GM12878 (cell line): ENCODE results near the gene LYPD6. TPM values are rescaled to one million over a fixed set of nuclear protein-coding genes. Genes with fewer than 3 reads are reported as not detected.

Experiments used
- ATAC-seq: fragments of 200-7000 bp; cut with Tn5 transposase; 3 replicates; pipeline ENCODE4 v1.9.1; 2020; ENCODE audit warnings: mild to moderate bottlenecking, moderate library complexity
- BruUV-seq: library from RNA; stranded (reverse); fragments of 400-500 nt; replicated peaks from 2 replicates; lab custom pipeline; 2021; lab: Mats Ljungman, UMichigan
- CTCF ChIA-PET: fragments of 300-600 bp; sonication (Branson Sonifier 250); formaldehyde crosslinking; extraction: SDS; loops from one replicate; lab custom pipeline; 2021; ENCODE audit warnings: inconsistent platforms; lab: Yijun Ruan, JAX
- POLR2A ChIA-PET: fragments of 350-600 bp; formaldehyde crosslinking; extraction: SDS; loops from one replicate; lab custom pipeline; 2021; ENCODE audit warnings: inconsistent platforms; lab: Charles Lee
- RAD21 ChIA-PET: fragments of 300-600 bp; sonication (Branson Sonifier 250); formaldehyde crosslinking; loops from one replicate; lab custom pipeline; 2023; ENCODE audit warnings: antibody characterized with exemption; ENCODE audit not compliant: unreplicated experiment; lab: Charles Lee
- SMC1A ChIA-PET: fragments of 300-600 bp; sonication (Branson Sonifier 250); formaldehyde crosslinking; loops from one replicate; lab custom pipeline; 2023; ENCODE audit not compliant: unreplicated experiment, uncharacterized antibody; lab: Charles Lee
- DNase-seq: peaks from one replicate; pipeline ENCODE4 v3.0.0-alpha.2; 2011; ENCODE audit warnings: low read depth, low spot score
- FAIRE-seq: peaks from 3 replicates; lab custom pipeline; 2011; peaks lifted over from hg19 to GRCh38; lab: Jason Lieb, UNC
- H2AFZ ChIP-seq: 2 replicates; pipeline ENCODE4 v1.6.0; 2011; ENCODE audit warnings: low read depth, low read length, control low read depth; ENCODE audit not compliant: control insufficient read depth
- H3K27ac ChIP-seq: 2 replicates; pipeline ENCODE4 v1.5.1; 2011; ENCODE audit warnings: control low read depth; ENCODE audit not compliant: control insufficient read depth, insufficient read depth
- H3K27me3 ChIP-seq, 2 experiments: replicated peaks in 1 of 2; 2 replicates each; pipeline versions ENCODE4 v1.6.0 to v1.6.1; 2011; ENCODE audit warnings: low read length in 1 of 2; ENCODE audit not compliant: control insufficient read depth in 2 of 2, insufficient read depth in 2 of 2
- H3K36me3 ChIP-seq, 2 experiments: 2 replicates each; pipeline ENCODE4 v1.5.1; 2011; ENCODE audit warnings: low read length in 1 of 2; ENCODE audit not compliant: control insufficient read depth in 2 of 2, insufficient read depth in 2 of 2
- H3K4me1 ChIP-seq: 2 replicates; pipeline ENCODE4 v1.6.1; 2011; ENCODE audit warnings: mild to moderate bottlenecking, low read length, moderate library complexity, mixed read lengths; ENCODE audit not compliant: control insufficient read depth, insufficient read depth
- H3K4me2 ChIP-seq: 2 replicates; pipeline ENCODE4 v1.6.0; 2011; ENCODE audit warnings: control low read depth; ENCODE audit not compliant: control insufficient read depth, insufficient read depth
- H3K4me3 ChIP-seq: fragments of 200-600 bp; sonication (generic); 2 replicates; pipeline ENCODE4 v1.5.1; 2016
- H3K79me2 ChIP-seq: 2 replicates; pipeline ENCODE4 v1.6.0; 2011; ENCODE audit warnings: low read length; ENCODE audit not compliant: control insufficient read depth, insufficient read depth
- H3K9ac ChIP-seq: 2 replicates; pipeline ENCODE4 v1.8.0; 2011; ENCODE audit warnings: low read length, control low read depth, mixed read lengths; ENCODE audit not compliant: control insufficient read depth, insufficient read depth
- H3K9me3 ChIP-seq: replicated peaks from 3 replicates; pipeline ENCODE4 v1.5.1; 2011; ENCODE audit warnings: mild to moderate bottlenecking, low read length; ENCODE audit not compliant: control insufficient read depth, insufficient read depth
- H4K20me1 ChIP-seq: 2 replicates; pipeline ENCODE4 v1.6.0; 2011; ENCODE audit not compliant: control insufficient read depth, insufficient read depth
- CHD2 ChIP-seq: IDR thresholded peaks from 2 replicates; pipeline ENCODE4 v1.6.1; 2011; ENCODE audit warnings: low read depth, low read length, improper control_type of control experiment, borderline replicate concordance
- CREB1 ChIP-seq: IDR thresholded peaks from 2 replicates; pipeline ENCODE4 v1.6.1; 2012; ENCODE audit warnings: low read depth, mild to moderate bottlenecking, inconsistent platforms
- ETV6 ChIP-seq, 2 experiments: fragments of 450-650 bp in 1 of 2; IDR thresholded peaks in 1 of 2; conservative IDR thresholded peaks in 1 of 2; 2 replicates each; pipeline ENCODE4 v1.6.1; 2014; ENCODE audit warnings: antibody characterized with exemption in 1 of 2, borderline replicate concordance in 1 of 2, low read depth in 1 of 2, mild to moderate bottlenecking in 1 of 2, moderate library complexity in 1 of 2
- GABPA ChIP-seq: IDR thresholded peaks from 2 replicates; pipeline ENCODE4 v1.6.1; 2014; ENCODE audit warnings: antibody characterized with exemption, low read depth, mild to moderate bottlenecking, inconsistent platforms
- HDGF ChIP-seq: fragments of 450-650 bp; IDR thresholded peaks from 2 replicates; pipeline ENCODE4 v1.6.1; 2016; ENCODE audit warnings: antibody characterized with exemption
- LARP7 ChIP-seq: fragments of 450-650 bp; IDR thresholded peaks from 2 replicates; pipeline ENCODE4 v1.6.1; 2017; ENCODE audit warnings: mild to moderate bottlenecking
- MTA3 ChIP-seq: IDR thresholded peaks from 2 replicates; pipeline ENCODE4 v1.6.1; 2012; ENCODE audit warnings: low read length, inconsistent platforms, borderline replicate concordance
- NR2C1 ChIP-seq: fragments of 450-650 bp; IDR thresholded peaks from 2 replicates; pipeline ENCODE4 v1.6.1; 2017; ENCODE audit warnings: antibody characterized with exemption, mild to moderate bottlenecking, moderate library complexity
- RAD51 ChIP-seq: fragments of 450-650 bp; IDR thresholded peaks from 2 replicates; pipeline ENCODE4 v1.6.1; 2016; ENCODE audit warnings: moderate library complexity, mild to moderate bottlenecking, inconsistent platforms
- RELB ChIP-seq: fragments of 450-650 bp; IDR thresholded peaks from 2 replicates; pipeline ENCODE4 v1.6.1; 2017; ENCODE audit warnings: low read depth, mild to moderate bottlenecking, moderate library complexity
- RFX5 ChIP-seq: IDR thresholded peaks from 2 replicates; pipeline ENCODE4 v1.6.1; 2011; ENCODE audit warnings: low read depth, low read length, improper control_type of control experiment
- RUNX3 ChIP-seq: IDR thresholded peaks from 2 replicates; pipeline ENCODE4 v1.6.1; 2012; ENCODE audit warnings: low read length, inconsistent platforms
- SIN3A ChIP-seq: IDR thresholded peaks from 2 replicates; pipeline ENCODE4 v1.6.1; 2012; ENCODE audit warnings: low read depth, low read length, improper control_type of control experiment
- SMAD5 ChIP-seq: IDR thresholded peaks from 2 replicates; pipeline ENCODE4 v1.6.1; 2016; ENCODE audit warnings: antibody characterized with exemption, low read depth
- SRF ChIP-seq, 2 experiments: IDR thresholded peaks; 2 replicates each; pipeline ENCODE4 v1.6.1; 2011; ENCODE audit warnings: low read depth in 2 of 2, low read length in 2 of 2, mild to moderate bottlenecking in 1 of 2, moderate library complexity in 1 of 2
- SUZ12 ChIP-seq: fragments of 200-600 bp; sonication (generic); IDR thresholded peaks from one replicate; pipeline ENCODE4 v1.6.1; 2018; ENCODE audit warnings: antibody characterized with exemption, mild to moderate bottlenecking; ENCODE audit not compliant: unreplicated experiment
- TARDBP ChIP-seq: IDR thresholded peaks from 2 replicates; pipeline ENCODE4 v1.6.1; 2016; ENCODE audit warnings: borderline replicate concordance
- ZNF274 ChIP-seq: IDR thresholded peaks from one replicate; pipeline ENCODE4 v1.8.0; 2011; ENCODE audit not compliant: insufficient read length, insufficient read depth
- WGBS: methylation state at CpG from one replicate; pipeline ENCODE4 v1.1.6; 2016; ENCODE audit warnings: low lambda C conversion rate; ENCODE audit not compliant: insufficient replicate concordance, insufficient coverage; ENCODE audit errors: missing lambda C conversion rate; 5-methylcytosine and 5-hydroxymethylcytosine counted together
- in situ Hi-C: fragments of 300-500 bp; cut with MboI; formaldehyde crosslinking; loops from 9 replicates; pipeline ENCODE4 v1.14.3; 2018; ENCODE audit warnings: mixed read lengths
- intact Hi-C: fragments of 100-400 bp; cut with micrococcal nuclease; formaldehyde crosslinking; loops from one replicate; pipeline ENCODE4 v1.14.2; 2022; ENCODE audit not compliant: unreplicated experiment
- polyA plus RNA-seq, 11 experiments: library from polyadenylated mRNA; depleted of rRNA in 4 of 11; unstranded in 6 of 11; stranded (reverse) in 5 of 11; fragments of >200 nt; fragmentation: Nextera tagmentation in 4 of 11; fragmentation: Illumina TruSeq in 1 of 11; extraction: Ambion mirVana in 4 of 11; extraction: Trizol in 1 of 11; gene quantifications; 1 replicate in 1 of 11; 2 replicates in 10 of 11; pipeline versions ENCODE4 v1.2.1 to v1.2.3, GENCODE V29; 2011 to 2016; ENCODE audit warnings: inconsistent platforms in 2 of 11, missing spikeins in 2 of 11, low read depth in 1 of 11
- total RNA-seq, 4 experiments: library from RNA; depleted of rRNA in 3 of 4; stranded (reverse); fragments of >200 nt in 3 of 4; fragmentation: Illumina TruSeq in 1 of 4; extraction: Trizol in 1 of 4; gene quantifications; 2 replicates each; pipeline versions ENCODE4 v1.2.1 to v1.2.3, GENCODE V29; 2013 to 2021
- TF ChIP-seq, protein P1 (sequence below): fragments of 450-650 bp; IDR thresholded peaks from 2 replicates; pipeline ENCODE4 v1.6.1; 2018; ENCODE audit warnings: mild to moderate bottlenecking, low read depth, moderate library complexity; ENCODE audit not compliant: partially characterized antibody
- TF ChIP-seq, protein P2 (sequence below): fragments of 450-650 bp; IDR thresholded peaks from 2 replicates; pipeline ENCODE4 v1.6.1; 2017; ENCODE audit warnings: borderline replicate concordance

The LYPD6 gene
- total and polyA plus RNA-seq, 10 of the 15 experiments (the other 5 are each of a cell fraction or from before 2014, with no cell fraction given) = not detected

DNA sequence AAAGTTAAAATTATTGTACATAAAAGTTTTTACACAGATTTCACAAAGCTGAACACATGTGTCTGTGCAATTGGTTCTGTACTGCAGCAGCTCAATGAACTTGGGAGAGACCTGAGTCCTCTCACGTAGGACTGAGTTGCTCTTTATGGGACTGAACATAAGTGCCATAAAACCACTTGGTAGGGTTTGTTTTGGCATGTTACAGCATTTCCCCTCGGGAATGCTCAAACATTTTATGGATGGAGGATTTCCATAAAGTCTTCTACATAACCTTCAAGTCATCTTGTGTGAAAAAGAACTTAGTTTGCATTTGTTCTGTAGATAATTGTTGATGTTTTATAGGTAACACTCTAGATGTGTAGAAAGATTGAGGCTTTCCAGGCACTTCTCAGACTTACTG is 15.9 kb downstream of the LYPD6 start:
- Histone ChIP-seq H3K4me1 (no peaks in the 10 kb centered on the region), H3K36me3 (no peaks in the 10 kb centered on the region), H3K4me3 (no peak overlapping the region), H3K27ac (no peak overlapping the region), H3K9ac (no peak overlapping the region), H3K27me3 (no peaks in the 10 kb centered on the region), H4K20me1 (no peaks in the 10 kb centered on the region), H3K79me2 (no peaks in the 10 kb centered on the region), H2AFZ (no peak overlapping the region), H3K9me3 (no peaks in the 10 kb centered on the region), H3K4me2 (no peak overlapping the region)
- intact Hi-C loops = no loop called here
- DNase-seq (no peak), FAIRE-seq (no peak), ATAC-seq (no peak)
- SMC1A ChIA-PET = no interaction called here
- TF ChIP-seq, protein P1, sequence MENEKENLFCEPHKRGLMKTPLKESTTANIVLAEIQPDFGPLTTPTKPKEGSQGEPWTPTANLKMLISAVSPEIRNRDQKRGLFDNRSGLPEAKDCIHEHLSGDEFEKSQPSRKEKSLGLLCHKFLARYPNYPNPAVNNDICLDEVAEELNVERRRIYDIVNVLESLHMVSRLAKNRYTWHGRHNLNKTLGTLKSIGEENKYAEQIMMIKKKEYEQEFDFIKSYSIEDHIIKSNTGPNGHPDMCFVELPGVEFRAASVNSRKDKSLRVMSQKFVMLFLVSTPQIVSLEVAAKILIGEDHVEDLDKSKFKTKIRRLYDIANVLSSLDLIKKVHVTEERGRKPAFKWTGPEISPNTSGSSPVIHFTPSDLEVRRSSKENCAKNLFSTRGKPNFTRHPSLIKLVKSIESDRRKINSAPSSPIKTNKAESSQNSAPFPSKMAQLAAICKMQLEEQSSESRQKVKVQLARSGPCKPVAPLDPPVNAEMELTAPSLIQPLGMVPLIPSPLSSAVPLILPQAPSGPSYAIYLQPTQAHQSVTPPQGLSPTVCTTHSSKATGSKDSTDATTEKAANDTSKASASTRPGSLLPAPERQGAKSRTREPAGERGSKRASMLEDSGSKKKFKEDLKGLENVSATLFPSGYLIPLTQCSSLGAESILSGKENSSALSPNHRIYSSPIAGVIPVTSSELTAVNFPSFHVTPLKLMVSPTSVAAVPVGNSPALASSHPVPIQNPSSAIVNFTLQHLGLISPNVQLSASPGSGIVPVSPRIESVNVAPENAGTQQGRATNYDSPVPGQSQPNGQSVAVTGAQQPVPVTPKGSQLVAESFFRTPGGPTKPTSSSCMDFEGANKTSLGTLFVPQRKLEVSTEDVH = no peak
- TF ChIP-seq RELB = no peak
- no peak for TF ChIP-seq ZNF274
- TF ChIP-seq SMAD5 = no peak
- no peak for TF ChIP-seq SIN3A
- no peak for TF ChIP-seq MTA3
- TF ChIP-seq LARP7 = no peak
- TF ChIP-seq SUZ12 = no peak
- no peak for TF ChIP-seq CREB1
- no peak for TF ChIP-seq GABPA
- TF ChIP-seq HDGF = no peak
- TF ChIP-seq RAD51 = no peak
- TF ChIP-seq TARDBP = no peak
- no peak for TF ChIP-seq ETV6 (conservative IDR thresholded peaks at IDR 0.05 in 1 of 2, IDR thresholded peaks at IDR 0.05 in 1 of 2; ENCODE audit: borderline replicate concordance in 1 of 2, low read depth in 1 of 2)
- no peak for TF ChIP-seq RUNX3
- no peak for TF ChIP-seq SRF (IDR thresholded peaks at IDR 0.05; ENCODE audit: low read depth in 2 of 2, low read length in 2 of 2)
- TF ChIP-seq NR2C1 = no peak
- TF ChIP-seq, protein P2, sequence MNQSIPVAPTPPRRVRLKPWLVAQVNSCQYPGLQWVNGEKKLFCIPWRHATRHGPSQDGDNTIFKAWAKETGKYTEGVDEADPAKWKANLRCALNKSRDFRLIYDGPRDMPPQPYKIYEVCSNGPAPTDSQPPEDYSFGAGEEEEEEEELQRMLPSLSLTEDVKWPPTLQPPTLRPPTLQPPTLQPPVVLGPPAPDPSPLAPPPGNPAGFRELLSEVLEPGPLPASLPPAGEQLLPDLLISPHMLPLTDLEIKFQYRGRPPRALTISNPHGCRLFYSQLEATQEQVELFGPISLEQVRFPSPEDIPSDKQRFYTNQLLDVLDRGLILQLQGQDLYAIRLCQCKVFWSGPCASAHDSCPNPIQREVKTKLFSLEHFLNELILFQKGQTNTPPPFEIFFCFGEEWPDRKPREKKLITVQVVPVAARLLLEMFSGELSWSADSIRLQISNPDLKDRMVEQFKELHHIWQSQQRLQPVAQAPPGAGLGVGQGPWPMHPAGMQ = no peak
- no peak for TF ChIP-seq CHD2
- TF ChIP-seq RFX5 = no peak
- WGBS = 0% methylated on average over 2 of the region's 2 CpGs
- CTCF ChIA-PET = no interaction called here
- no TSS peak for BruUV-seq
- POLR2A ChIA-PET = no interaction called here
- in situ Hi-C loops = no loop called here
- RAD21 ChIA-PET = no interaction called here
